HG03354 (cell line): ENCODE results near the gene RICTOR.
"Not testable (repeated sequence)": the region's sequence is repeated elsewhere in the genome, so short reads cannot be mapped to it uniquely, and the experiment has no call there.

ENCODE experiments used
- ATAC-seq: cut with Tn5 transposase; IDR thresholded peaks from one replicate; pipeline ENCODE4 v1.9.1; 2021; ENCODE audit warnings: mild to moderate bottlenecking; ENCODE audit not compliant: unreplicated experiment, poor library complexity, severe bottlenecking

RICTOR gene

GRCh38 chr5:39017504-39017903 is 56.7 kb downstream of the RICTOR start:
- ATAC-seq, result no peak

- no peak for ATAC-seq
These were observed 57.5 kb downstream of the RICTOR start for GRCh38 chr5:39016587-39017275.

GRCh38 chr5:39015743-39016586 is 58.2 kb downstream of the RICTOR start:
- ATAC-seq, result no peak

- ATAC-seq, result no peak
These were observed 59.6 kb downstream of the RICTOR start for GRCh38 chr5:39014561-39014960.

GRCh38 chr5:39013938-39014337 is 60.3 kb downstream of the RICTOR start:
- no peak for ATAC-seq

GRCh38 chr5:39010958-39011357 is 63.2 kb downstream of the RICTOR start:
- ATAC-seq, result not testable (repeated sequence)

- no peak for ATAC-seq
These were observed 64.2 kb downstream of the RICTOR start for GRCh38 chr5:39009981-39010380.

- no peak for ATAC-seq
These were observed 64.9 kb downstream of the RICTOR start for GRCh38 chr5:39009280-39009679.

- ATAC-seq, result no peak
These were observed 67.5 kb downstream of the RICTOR start for GRCh38 chr5:39006650-39007049.

GRCh38 chr5:39005566-39006232 is 68.5 kb downstream of the RICTOR start:
- ATAC-seq, result no peak

GRCh38 chr5:39001683-39002082 is 72.5 kb downstream of the RICTOR start:
- ATAC-seq, result no peak

- ATAC-seq, result no peak
These were observed 75.2 kb downstream of the RICTOR start for GRCh38 chr5:38999037-38999436.

GRCh38 chr5:38997591-38997990 is 76.6 kb downstream of the RICTOR start:
- no peak for ATAC-seq

GRCh38 chr5:38996123-38996522 is 78.1 kb downstream of the RICTOR start:
- ATAC-seq, result no peak

GRCh38 chr5:38994324-38994927 is 79.8 kb downstream of the RICTOR start:
- ATAC-seq, result peak; percentile 68

GRCh38 chr5:38989974-38990719 is 84.1 kb downstream of the RICTOR start:
- ATAC-seq, result not testable (repeated sequence)

- ATAC-seq, result no peak
These were observed 88.2 kb downstream of the RICTOR start for GRCh38 chr5:38985909-38986452.

GRCh38 chr5:38979535-38979934 is 94.7 kb downstream of the RICTOR start:
- no peak for ATAC-seq

- no peak for ATAC-seq
These were observed 96.2 kb downstream of the RICTOR start for GRCh38 chr5:38978036-38978435.
